SK-N-SH (cell line): ENCODE data around the gene ENHO.
"Not testable (repeated sequence)": the region's sequence is repeated elsewhere in the genome, so short reads cannot be mapped to it uniquely, and the experiment has no call there.

Experiments
- CHD2 ChIP-seq: fragments of 150-350 bp; IDR thresholded peaks from 2 replicates; pipeline ENCODE4 v1.6.1; 2018; ENCODE audit warnings: low read length; ENCODE audit not compliant: partially characterized antibody
- CTCF ChIP-seq: fragments of 200-600 bp; sonication (generic); IDR thresholded peaks from 2 replicates; pipeline ENCODE4 v1.6.1; 2017; ENCODE audit warnings: antibody characterized with exemption, mild to moderate bottlenecking, moderate library complexity
- ELF1 ChIP-seq: IDR thresholded peaks from 2 replicates; pipeline ENCODE4 v1.4.0; 2012
- EZH2phosphoT487 ChIP-seq: fragments of 200-600 bp; sonication (generic); IDR thresholded peaks from 2 replicates; pipeline ENCODE4 v1.6.1; 2017; ENCODE audit warnings: low read depth, mixed run types, mild to moderate bottlenecking, antibody characterized with exemption, moderate library complexity, borderline replicate concordance
- PBX3 ChIP-seq: IDR thresholded peaks from 2 replicates; pipeline ENCODE4; 2012
- POLR2AphosphoS5 ChIP-seq: IDR thresholded peaks from 2 replicates; pipeline ENCODE4 v1.6.1; 2012; ENCODE audit warnings: low read depth, low read length
- RAD21 ChIP-seq: IDR thresholded peaks from 2 replicates; pipeline ENCODE4 v1.6.1; 2012; ENCODE audit warnings: mild to moderate bottlenecking, low read length
- SIN3A ChIP-seq: IDR thresholded peaks from 2 replicates; pipeline ENCODE4 v1.6.1; 2012; ENCODE audit warnings: low read depth, mild to moderate bottlenecking, low read length, moderate library complexity, borderline replicate concordance
- SMC3 ChIP-seq: IDR thresholded peaks from 2 replicates; pipeline ENCODE4 v1.6.1; 2012; ENCODE audit warnings: low read depth, low read length, improper control_type of control experiment
- USF2 ChIP-seq: fragments of 150-350 bp; IDR thresholded peaks from 2 replicates; pipeline ENCODE4 v1.6.1; 2017; ENCODE audit warnings: antibody characterized with exemption, low read length, low read depth, borderline replicate concordance
- TF ChIP-seq, protein P1 (sequence below): IDR thresholded peaks from 2 replicates; pipeline ENCODE4 v1.6.1; 2012; ENCODE audit warnings: mild to moderate bottlenecking, low read depth, low read length, moderate library complexity

DNA sequence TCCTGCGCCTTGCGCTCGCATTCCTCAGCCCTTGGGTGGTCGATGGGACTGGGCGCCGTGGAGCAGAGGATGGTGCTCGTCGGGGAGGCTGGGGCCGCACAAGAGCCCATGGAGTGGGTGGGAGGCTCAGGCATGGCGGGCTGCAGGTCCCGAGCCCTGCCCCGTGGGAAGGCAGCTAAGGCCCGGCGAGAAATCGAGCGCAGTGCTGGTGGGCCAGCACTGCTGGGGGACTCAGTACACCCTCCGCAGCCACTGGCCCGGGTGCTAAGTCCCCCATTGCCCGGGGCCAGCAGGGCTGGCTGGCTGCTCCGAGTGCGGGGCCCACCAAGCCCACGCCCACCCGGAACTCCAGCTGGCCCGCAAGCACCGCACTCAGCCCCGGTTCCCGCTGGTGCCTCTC, 40.0 kb downstream of the ENHO start:
- not testable (repeated sequence) for TF ChIP-seq EZH2phosphoT487, CTCF, SIN3A, POLR2AphosphoS5, USF2, SMC3, PBX3, CHD2, RAD21, ELF1
- TF ChIP-seq, protein P1, sequence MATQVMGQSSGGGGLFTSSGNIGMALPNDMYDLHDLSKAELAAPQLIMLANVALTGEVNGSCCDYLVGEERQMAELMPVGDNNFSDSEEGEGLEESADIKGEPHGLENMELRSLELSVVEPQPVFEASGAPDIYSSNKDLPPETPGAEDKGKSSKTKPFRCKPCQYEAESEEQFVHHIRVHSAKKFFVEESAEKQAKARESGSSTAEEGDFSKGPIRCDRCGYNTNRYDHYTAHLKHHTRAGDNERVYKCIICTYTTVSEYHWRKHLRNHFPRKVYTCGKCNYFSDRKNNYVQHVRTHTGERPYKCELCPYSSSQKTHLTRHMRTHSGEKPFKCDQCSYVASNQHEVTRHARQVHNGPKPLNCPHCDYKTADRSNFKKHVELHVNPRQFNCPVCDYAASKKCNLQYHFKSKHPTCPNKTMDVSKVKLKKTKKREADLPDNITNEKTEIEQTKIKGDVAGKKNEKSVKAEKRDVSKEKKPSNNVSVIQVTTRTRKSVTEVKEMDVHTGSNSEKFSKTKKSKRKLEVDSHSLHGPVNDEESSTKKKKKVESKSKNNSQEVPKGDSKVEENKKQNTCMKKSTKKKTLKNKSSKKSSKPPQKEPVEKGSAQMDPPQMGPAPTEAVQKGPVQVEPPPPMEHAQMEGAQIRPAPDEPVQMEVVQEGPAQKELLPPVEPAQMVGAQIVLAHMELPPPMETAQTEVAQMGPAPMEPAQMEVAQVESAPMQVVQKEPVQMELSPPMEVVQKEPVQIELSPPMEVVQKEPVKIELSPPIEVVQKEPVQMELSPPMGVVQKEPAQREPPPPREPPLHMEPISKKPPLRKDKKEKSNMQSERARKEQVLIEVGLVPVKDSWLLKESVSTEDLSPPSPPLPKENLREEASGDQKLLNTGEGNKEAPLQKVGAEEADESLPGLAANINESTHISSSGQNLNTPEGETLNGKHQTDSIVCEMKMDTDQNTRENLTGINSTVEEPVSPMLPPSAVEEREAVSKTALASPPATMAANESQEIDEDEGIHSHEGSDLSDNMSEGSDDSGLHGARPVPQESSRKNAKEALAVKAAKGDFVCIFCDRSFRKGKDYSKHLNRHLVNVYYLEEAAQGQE: not testable (repeated sequence)
